Measurements from ENCODE around the gene JAKMIP1. TPM values are rescaled to one million over a fixed set of nuclear protein-coding genes. Genes with fewer than 3 reads are reported as not detected.

Gene JAKMIP1
- total RNA-seq, 1 experiment from 2014 or later = not detected

- POLR2A ChIA-PET = interaction anchor here (0.6 kb wide), 1 partner anchor 10 kb away, joined by 3 read pairs; no protein-coding TSS in a partner anchor
- H3K27me3 ChIP-seq (ENCODE audit: control insufficient read depth, insufficient read depth, low read length) = no peaks in the 10 kb centered on the region
- intact Hi-C loops (cut with micrococcal nuclease; ENCODE audit: unreplicated experiment) (no loop called here), in situ Hi-C loops (cut with HindIII; ENCODE audit: low pct_unique_long_range_greater_than_20kb, low sequenced_read_pairs) (no loop called here)
- TF ChIP-seq REST (IDR thresholded peaks at IDR 0.05; ENCODE audit: insufficient read depth in 1 of 2, low read depth in 2 of 2, low read length in 1 of 2) (no peak), SIN3A (IDR thresholded peaks at IDR 0.05; ENCODE audit: borderline replicate concordance, insufficient read depth, low read depth, low read length) (no peak), TCF7L2 (IDR thresholded peaks at IDR 0.05; ENCODE audit: low read depth, low read length) (no peak), CTCF (IDR thresholded peaks at IDR 0.05) (no peak), POLR2AphosphoS5 (IDR thresholded peaks at IDR 0.05; ENCODE audit: low read depth, low read length) (no peak)
- CTCF ChIA-PET = no interaction called here
- no peaks in the 10 kb centered on the region for H3K9me3 ChIP-seq (ENCODE audit: control insufficient read depth, insufficient read depth, low read depth, low read length)
- no peak overlapping the region for H3K27ac ChIP-seq (ENCODE audit: low read length)
- no TSS peak for BruUV-seq (replicated peaks)
- no peak for DNase-seq (ENCODE audit: low read depth, low spot score)
- no peak for ATAC-seq
- H3K36me3 ChIP-seq (ENCODE audit: control insufficient read depth, insufficient read depth, low read length) = no peaks in the 10 kb centered on the region
- no peaks in the 10 kb centered on the region for H3K4me1 ChIP-seq (ENCODE audit: control insufficient read depth, insufficient read depth, low read length)
- no peak overlapping the region for H3K4me3 ChIP-seq (ENCODE audit: low read depth in 2 of 2, low read length in 2 of 2)
These were observed 79.0 kb downstream of the JAKMIP1 start for GRCh38 chr4:6121276-6121850.

GRCh38 chr4:6120361-6120760, 80.0 kb downstream of the JAKMIP1 start:
- in situ Hi-C loops (cut with HindIII; ENCODE audit: low pct_unique_long_range_greater_than_20kb, low sequenced_read_pairs) = no loop called here
- TF ChIP-seq CTCF (IDR thresholded peaks at IDR 0.05) (no peak), REST (IDR thresholded peaks at IDR 0.05; ENCODE audit: insufficient read depth in 1 of 2, low read depth in 2 of 2, low read length in 1 of 2) (no peak), TCF7L2 (IDR thresholded peaks at IDR 0.05; ENCODE audit: low read depth, low read length) (no peak), POLR2AphosphoS5 (IDR thresholded peaks at IDR 0.05; ENCODE audit: low read depth, low read length) (no peak), SIN3A (IDR thresholded peaks at IDR 0.05; ENCODE audit: borderline replicate concordance, insufficient read depth, low read depth, low read length) (no peak)
- intact Hi-C loops (cut with micrococcal nuclease; ENCODE audit: unreplicated experiment) = no loop called here
- POLR2A ChIA-PET = no interaction called here
- BruUV-seq (replicated peaks) = no TSS peak
- H3K36me3 ChIP-seq (ENCODE audit: control insufficient read depth, insufficient read depth, low read length) = no peaks in the 10 kb centered on the region
- H3K4me1 ChIP-seq (ENCODE audit: control insufficient read depth, insufficient read depth, low read length) = no peaks in the 10 kb centered on the region
- no peaks in the 10 kb centered on the region for H3K9me3 ChIP-seq (ENCODE audit: control insufficient read depth, insufficient read depth, low read depth, low read length)
- DNase-seq (ENCODE audit: low read depth, low spot score) (no peak), ATAC-seq (no peak)
- CTCF ChIA-PET = no interaction called here
- no peak overlapping the region for H3K27ac ChIP-seq (ENCODE audit: low read length)
- H3K4me3 ChIP-seq (ENCODE audit: low read depth in 2 of 2, low read length in 2 of 2) = no peak overlapping the region
- no peaks in the 10 kb centered on the region for H3K27me3 ChIP-seq (ENCODE audit: control insufficient read depth, insufficient read depth, low read length)
